CD4-positive, alpha-beta T cell treated with Interleukin-17A for 1 hour (primary cell): ENCODE measurements around the gene RABL3.
"Not testable (repeated sequence)": the region's sequence is repeated elsewhere in the genome, so short reads cannot be mapped to it uniquely, and the experiment has no call there.

Experiments used
- DNase-seq: peaks from one replicate; pipeline ENCODE4 v3.0.0-alpha.2; 2020

RABL3 gene

GRCh38 chr3:120742198-120742848 is at the start of gene RABL3, which contains the start of gene GTF2E1:
Gene RABL3, minus strand, starts transcription at chr3:120742516. Its CDS starts 9 bp downstream, at chr3:120742507.
Gene GTF2E1, plus strand, starts transcription at chr3:120742744. Its CDS starts 7,809 bp downstream, at chr3:120750553.
- peak; percentile 99 for DNase-seq

- no peak for DNase-seq
Measured at GRCh38 chr3:120791913-120792312, 49.6 kb upstream of the RABL3 start.

GRCh38 chr3:120791010-120791409 is 48.7 kb upstream of the RABL3 start:
- DNase-seq = no peak

- DNase-seq = not testable (repeated sequence)
Measured at GRCh38 chr3:120785832-120786231, 43.5 kb upstream of the RABL3 start.

GRCh38 chr3:120780977-120781376 is 38.7 kb upstream of the RABL3 start:
- no peak for DNase-seq

GRCh38 chr3:120778776-120779175 is 36.5 kb upstream of the RABL3 start:
- no peak for DNase-seq

GRCh38 chr3:120775411-120775810 is 33.1 kb upstream of the RABL3 start:
- DNase-seq = no peak

GRCh38 chr3:120773932-120774331 is 31.6 kb upstream of the RABL3 start:
- DNase-seq = no peak

- no peak for DNase-seq
Measured at GRCh38 chr3:120772081-120772480, 29.8 kb upstream of the RABL3 start.

GRCh38 chr3:120770891-120771290 is 28.6 kb upstream of the RABL3 start:
- DNase-seq = no peak

- no peak for DNase-seq
Measured at GRCh38 chr3:120769436-120769835, 27.1 kb upstream of the RABL3 start.

GRCh38 chr3:120767106-120767505 is 24.8 kb upstream of the RABL3 start:
- no peak for DNase-seq

- no peak for DNase-seq
Measured at GRCh38 chr3:120766576-120766975, 24.3 kb upstream of the RABL3 start.

- no peak for DNase-seq
Measured at GRCh38 chr3:120765830-120766493, 23.6 kb upstream of the RABL3 start.

GRCh38 chr3:120764206-120764605 is 21.9 kb upstream of the RABL3 start:
- no peak for DNase-seq

GRCh38 chr3:120763601-120764000 is 21.3 kb upstream of the RABL3 start:
- no peak for DNase-seq

- DNase-seq = no peak
Measured at GRCh38 chr3:120762615-120763014, 20.3 kb upstream of the RABL3 start.

GRCh38 chr3:120758551-120758950 is 16.2 kb upstream of the RABL3 start:
- DNase-seq = not testable (repeated sequence)

- DNase-seq = no peak
Measured at GRCh38 chr3:120756061-120756460, 13.7 kb upstream of the RABL3 start.

- no peak for DNase-seq
Measured at GRCh38 chr3:120753810-120754209, 11.5 kb upstream of the RABL3 start.

GRCh38 chr3:120752865-120753264 is 10.5 kb upstream of the RABL3 start:
- DNase-seq = no peak

- DNase-seq = no peak
Measured at GRCh38 chr3:120752230-120752629, 9.9 kb upstream of the RABL3 start.

GRCh38 chr3:120749843-120750242 is 7.5 kb upstream of the RABL3 start:
- DNase-seq = no peak

GRCh38 chr3:120745466-120745865 is 3.1 kb upstream of the RABL3 start:
- no peak for DNase-seq
